Keratinocyte (primary cell): ENCODE measurements around the gene SCGB1A1.

Experiments used
- EZH2 ChIP-seq: IDR thresholded peaks from one replicate; pipeline ENCODE4 v1.6.1; 2012; ENCODE audit warnings: inconsistent platforms, mild to moderate bottlenecking, low read length, moderate library complexity
- TF ChIP-seq, protein P1 (sequence below), 3 experiments: IDR thresholded peaks in 1 of 3; conservative IDR thresholded peaks in 1 of 3; optimal IDR thresholded peaks in 1 of 3; 2 replicates in 2 of 3; 3 replicates in 1 of 3; pipeline versions ENCODE3 to v1.5.1; 2011; ENCODE audit warnings: low read length in 3 of 3, mild to moderate bottlenecking in 3 of 3, moderate library complexity in 2 of 3, control low read depth in 1 of 3, inconsistent platforms in 1 of 3; ENCODE audit not compliant: insufficient read depth in 2 of 3; ENCODE audit errors: extremely low read depth in 1 of 3

DNA sequence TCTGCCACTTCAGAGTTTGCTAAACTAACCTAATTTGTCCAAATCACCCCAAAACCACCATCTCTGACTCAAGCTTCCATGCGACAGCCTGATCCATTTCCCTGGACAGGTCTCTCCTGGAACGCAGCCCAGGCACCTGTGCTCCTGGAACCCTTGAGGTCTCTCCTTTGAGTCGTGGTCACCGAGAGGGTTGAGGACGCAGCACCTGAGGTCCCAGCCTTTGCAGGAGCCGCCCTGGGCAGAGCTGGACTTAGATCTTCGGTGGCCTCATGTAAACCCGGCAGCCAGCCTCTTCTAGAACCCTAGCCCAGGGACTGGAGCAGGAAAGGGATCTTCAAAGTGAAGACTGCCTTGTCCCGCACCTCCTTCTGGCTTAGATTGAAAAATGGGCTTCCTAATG, 44.0 kb upstream of the SCGB1A1 start:
- TF ChIP-seq, protein P1, sequence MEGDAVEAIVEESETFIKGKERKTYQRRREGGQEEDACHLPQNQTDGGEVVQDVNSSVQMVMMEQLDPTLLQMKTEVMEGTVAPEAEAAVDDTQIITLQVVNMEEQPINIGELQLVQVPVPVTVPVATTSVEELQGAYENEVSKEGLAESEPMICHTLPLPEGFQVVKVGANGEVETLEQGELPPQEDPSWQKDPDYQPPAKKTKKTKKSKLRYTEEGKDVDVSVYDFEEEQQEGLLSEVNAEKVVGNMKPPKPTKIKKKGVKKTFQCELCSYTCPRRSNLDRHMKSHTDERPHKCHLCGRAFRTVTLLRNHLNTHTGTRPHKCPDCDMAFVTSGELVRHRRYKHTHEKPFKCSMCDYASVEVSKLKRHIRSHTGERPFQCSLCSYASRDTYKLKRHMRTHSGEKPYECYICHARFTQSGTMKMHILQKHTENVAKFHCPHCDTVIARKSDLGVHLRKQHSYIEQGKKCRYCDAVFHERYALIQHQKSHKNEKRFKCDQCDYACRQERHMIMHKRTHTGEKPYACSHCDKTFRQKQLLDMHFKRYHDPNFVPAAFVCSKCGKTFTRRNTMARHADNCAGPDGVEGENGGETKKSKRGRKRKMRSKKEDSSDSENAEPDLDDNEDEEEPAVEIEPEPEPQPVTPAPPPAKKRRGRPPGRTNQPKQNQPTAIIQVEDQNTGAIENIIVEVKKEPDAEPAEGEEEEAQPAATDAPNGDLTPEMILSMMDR (optimal IDR thresholded peaks at IDR 0.05 in 1 of 3, IDR thresholded peaks at IDR 0.05 in 1 of 3, conservative IDR thresholded peaks at IDR 0.05 in 1 of 3; ENCODE audit: extremely low read depth in 1 of 3, insufficient read depth in 2 of 3, low read length in 3 of 3): no peak
- TF ChIP-seq EZH2: no peak
